ENCODE results near the gene TGM3.

DNA sequence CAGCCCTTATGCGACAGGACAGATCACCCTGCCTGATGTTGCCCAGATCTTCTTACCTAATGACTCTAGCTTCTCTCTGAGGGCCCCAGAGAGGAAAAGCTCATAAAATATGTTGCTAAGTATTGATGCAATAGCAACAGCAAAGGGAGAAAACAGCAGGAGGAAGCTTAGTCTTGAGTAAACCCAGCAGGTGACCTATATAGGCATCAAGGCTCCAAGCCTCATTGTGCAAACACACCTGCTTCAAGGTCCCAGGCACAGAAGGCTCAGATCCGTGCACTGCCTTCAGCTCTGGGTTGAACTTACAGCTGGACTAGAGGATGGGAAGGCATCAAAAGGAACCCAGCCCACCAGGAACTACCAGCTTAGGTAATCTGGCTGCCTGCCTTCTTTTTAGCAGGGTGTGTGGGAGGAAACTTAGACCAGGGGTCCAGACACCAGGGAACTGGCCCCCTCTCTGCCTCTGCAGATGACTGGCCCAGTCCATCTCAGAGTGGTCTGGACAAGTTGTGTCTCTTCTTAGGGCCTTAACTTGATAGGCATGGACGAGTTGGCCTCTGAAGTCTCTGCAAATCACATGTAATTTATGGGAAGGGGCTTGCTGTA lies 34.4 kb downstream of the TGM3 start:
- TF ChIP-seq POLR2A (IDR thresholded peaks at IDR 0.05) = no peak
- TF ChIP-seq, protein P1, sequence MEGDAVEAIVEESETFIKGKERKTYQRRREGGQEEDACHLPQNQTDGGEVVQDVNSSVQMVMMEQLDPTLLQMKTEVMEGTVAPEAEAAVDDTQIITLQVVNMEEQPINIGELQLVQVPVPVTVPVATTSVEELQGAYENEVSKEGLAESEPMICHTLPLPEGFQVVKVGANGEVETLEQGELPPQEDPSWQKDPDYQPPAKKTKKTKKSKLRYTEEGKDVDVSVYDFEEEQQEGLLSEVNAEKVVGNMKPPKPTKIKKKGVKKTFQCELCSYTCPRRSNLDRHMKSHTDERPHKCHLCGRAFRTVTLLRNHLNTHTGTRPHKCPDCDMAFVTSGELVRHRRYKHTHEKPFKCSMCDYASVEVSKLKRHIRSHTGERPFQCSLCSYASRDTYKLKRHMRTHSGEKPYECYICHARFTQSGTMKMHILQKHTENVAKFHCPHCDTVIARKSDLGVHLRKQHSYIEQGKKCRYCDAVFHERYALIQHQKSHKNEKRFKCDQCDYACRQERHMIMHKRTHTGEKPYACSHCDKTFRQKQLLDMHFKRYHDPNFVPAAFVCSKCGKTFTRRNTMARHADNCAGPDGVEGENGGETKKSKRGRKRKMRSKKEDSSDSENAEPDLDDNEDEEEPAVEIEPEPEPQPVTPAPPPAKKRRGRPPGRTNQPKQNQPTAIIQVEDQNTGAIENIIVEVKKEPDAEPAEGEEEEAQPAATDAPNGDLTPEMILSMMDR (IDR thresholded peaks at IDR 0.05) = no peak
